GM18511 (cell line): Measurements from ENCODE around the gene CHKA.

Source experiments
- ATAC-seq: cut with Tn5 transposase; IDR thresholded peaks from one replicate; pipeline ENCODE4 v1.9.1; 2021; ENCODE audit warnings: mild to moderate bottlenecking, moderate library complexity; ENCODE audit not compliant: unreplicated experiment

The CHKA gene

DNA sequence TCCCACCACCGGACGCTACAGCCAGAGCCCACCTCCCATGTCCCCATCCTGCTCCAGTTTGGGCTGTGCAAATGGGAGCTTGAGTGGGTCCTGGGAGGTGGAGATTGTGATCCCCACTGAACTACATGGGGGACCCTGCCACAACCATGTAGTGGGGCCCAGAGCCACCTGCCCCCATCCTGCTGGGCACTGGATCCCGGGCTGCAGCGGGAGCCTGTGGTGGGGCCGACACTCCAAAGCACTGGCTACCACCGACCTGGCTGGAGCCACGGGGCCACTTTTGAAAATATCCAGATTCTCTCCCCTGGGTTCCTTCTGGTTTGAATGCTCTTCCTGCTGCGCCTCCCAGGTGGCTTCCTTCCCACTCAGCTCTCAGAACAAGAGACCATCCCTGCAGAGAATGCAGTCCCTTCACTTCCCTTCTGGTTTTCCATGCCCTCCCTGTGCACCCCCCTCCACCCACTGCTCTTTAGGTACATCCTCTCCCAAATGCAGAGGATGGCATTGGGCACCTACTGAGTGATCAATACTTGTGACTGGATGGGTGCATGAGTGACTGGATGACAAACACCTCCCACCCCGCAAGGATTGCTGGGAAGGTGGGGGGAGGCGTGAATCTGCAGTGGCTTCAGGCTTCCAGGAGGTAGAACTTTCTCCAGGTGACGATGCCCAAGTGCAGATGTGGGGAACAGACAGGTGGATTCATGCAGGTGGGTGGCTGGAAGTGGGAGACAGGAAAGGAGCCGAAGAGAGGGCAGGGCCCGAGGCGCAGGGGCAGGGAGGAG lies 116.4 kb downstream of the CHKA start:
- no peak for ATAC-seq

DNA sequence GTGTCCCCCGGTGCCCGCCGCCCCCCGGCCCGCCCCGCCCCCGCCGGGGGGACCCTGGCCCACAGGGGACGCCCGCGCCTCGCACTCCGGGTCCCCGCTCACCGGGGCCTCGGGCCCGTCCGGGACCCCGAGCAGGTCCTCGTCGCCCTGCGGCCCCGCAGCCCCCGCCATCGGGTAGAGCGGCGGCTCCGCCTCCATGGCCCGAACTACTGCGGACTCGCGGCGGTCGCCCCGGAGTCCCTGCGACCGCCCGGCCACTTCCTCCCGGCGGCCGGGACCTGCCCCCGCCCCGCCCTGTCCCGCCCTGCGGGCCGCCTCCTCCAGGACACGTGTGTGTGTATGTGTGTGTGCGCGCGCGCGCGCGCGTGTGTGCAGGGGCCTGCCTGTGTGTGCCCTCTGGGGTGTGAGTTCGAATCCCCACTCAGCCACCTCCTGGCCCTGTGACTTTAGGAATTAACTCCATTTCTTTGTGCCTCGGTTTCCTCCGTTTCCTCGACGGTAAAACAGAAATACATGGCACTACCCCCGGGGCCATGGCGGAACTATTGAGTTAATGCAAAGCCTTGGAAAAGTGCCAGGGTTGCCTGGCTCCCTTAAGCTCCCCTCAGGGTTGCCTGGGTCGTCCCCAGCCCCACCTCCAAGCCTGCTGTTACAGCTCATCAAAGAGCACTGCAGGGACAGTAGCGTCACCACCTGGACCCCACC lies 117.2 kb downstream of the CHKA start, which contains the start of gene UNC93B1:
UNC93B1 (minus strand) TSS at position 252 of the 705 bp plus-strand sequence; CDS start at position 198, 54 bp downstream.
- ATAC-seq = peak; percentile 60

DNA sequence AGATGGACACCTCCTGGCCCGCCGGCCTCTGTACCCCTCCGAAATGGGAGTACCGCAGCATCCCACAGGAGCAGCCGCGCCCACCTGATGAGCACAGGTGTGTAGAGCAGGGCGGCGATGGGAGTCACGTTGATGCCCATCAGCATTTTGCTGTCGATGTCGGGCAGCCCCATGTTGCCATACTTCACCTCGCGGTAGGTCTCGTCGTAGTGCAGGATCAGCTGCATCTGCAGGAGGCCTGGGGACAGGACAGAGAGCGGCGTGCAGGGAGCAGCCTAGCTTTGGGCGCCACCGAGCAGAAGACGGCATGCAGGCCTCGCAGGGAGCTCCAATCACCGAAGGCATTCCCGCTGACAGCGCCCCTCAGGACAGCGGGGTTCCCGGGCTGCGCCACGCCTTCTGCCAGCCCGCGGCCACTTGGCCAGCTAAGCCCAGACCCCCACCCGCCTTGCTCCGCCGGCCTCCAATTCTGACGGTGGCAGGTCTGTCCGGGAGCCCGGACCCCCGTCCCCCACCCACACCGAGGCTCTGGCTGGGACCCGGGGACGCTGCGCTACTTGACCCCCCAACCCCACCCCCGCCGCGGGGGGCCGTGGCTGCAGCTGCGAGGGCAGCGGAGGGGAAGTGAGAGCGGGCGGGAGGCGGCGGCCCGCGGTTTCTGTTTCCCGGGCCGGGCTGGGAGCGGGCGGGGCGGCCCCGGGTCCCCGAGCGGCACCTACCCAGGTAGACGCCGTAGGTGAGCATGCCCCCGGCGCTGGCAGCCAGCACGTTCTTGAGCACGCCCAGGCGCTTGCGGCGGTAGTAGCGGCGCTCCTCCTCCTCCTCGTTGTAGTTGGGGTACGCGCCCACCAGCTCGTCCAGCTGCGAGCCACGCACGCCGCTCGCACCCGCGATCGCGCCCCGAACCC lies 118.0 kb downstream of the CHKA start:
- peak; percentile 50 for ATAC-seq
